Pancreas (tissue), 10 donors: Measurements from ENCODE around the gene C12orf76. TPM values are rescaled to one million over a fixed set of nuclear protein-coding genes. Genes with fewer than 3 reads are reported as not detected.

ENCODE experiments used
- ATAC-seq, 4 donors: fragments of 200-7000 bp; cut with Tn5 transposase; one replicate each; pipeline versions ENCODE4 v1.8.0 to v1.9.1; 2020; ENCODE audit warnings: mild to moderate bottlenecking in 4 of 4, moderate library complexity in 4 of 4
- DNase-seq, 6 donors: peaks; one replicate each; pipeline ENCODE4 v3.0.0-alpha.2; 2020
- FAIRE-seq: peaks from 2 replicates; lab custom pipeline; 2012; peaks lifted over from hg19 to GRCh38; lab: Jason Lieb, UNC
- H3K27ac ChIP-seq, 4 donors: fragments of 200-600 bp; sonication (generic); 1 replicate in 3 of 4; 2 replicates in 1 of 4; pipeline versions ENCODE4 v1.5.0 to v1.8.0; 2020
- H3K27me3 ChIP-seq, 4 donors: fragments of 200-600 bp; one replicate each; pipeline ENCODE4 v1.8.0; 2021
- H3K36me3 ChIP-seq, 3 donors: fragments of 200-600 bp; sonication (generic) in 1 of 3; one replicate each; pipeline versions ENCODE4 v1.5.0 to v1.8.0; 2020 to 2021
- H3K4me1 ChIP-seq, 3 donors: fragments of 200-600 bp; one replicate each; pipeline ENCODE4 v1.8.0; 2021
- H3K4me3 ChIP-seq, 4 donors: fragments of 200-600 bp; sonication (generic) in 2 of 4; one replicate each; pipeline versions ENCODE4 v1.5.0 to v1.8.0; 2020 to 2021
- H3K9me3 ChIP-seq, 4 donors: fragments of 200-600 bp; one replicate each; pipeline ENCODE4 v1.8.0; 2021
- CTCF ChIP-seq, 4 donors: fragments of 200-600 bp; sonication (generic) in 3 of 4; IDR thresholded peaks; one replicate each; pipeline versions ENCODE4 v1.5.0 to v1.8.0; 2021; ENCODE audit warnings: antibody characterized with exemption in 4 of 4
- WGBS, 2 donors: extraction: QIAGEN DNeasy Blood & Tissue Kit; methylation state at CpG; one replicate each; pipeline ENCODE4 v1.1.7; 2013; 5-methylcytosine and 5-hydroxymethylcytosine counted together
- intact Hi-C, 3 donors: fragments of 100-400 bp; cut with DNase I; formaldehyde crosslinking; loops; one replicate each; pipeline versions ENCODE4 v1.11.1 to v1.14.2; 2022
- polyA plus RNA-seq, 2 donors: library from polyadenylated mRNA; stranded (reverse); fragments of 200-250 nt; gene quantifications; one replicate each; pipeline ENCODE4 v1.2.3, GENCODE V29; 2013
- total RNA-seq, 6 donors: library from RNA; stranded (reverse); fragmentation: NEBNext Ultra II Directional in 4 of 6; extraction: Animal tissue kit (Norgen Biotek cat#: 25700) in 4 of 6; gene quantifications; one replicate each; pipeline versions ENCODE4 v1.2.1 to v1.2.4, GENCODE V29; 2021 to 2023
- donor health status: healthy with polysubstance abuse.
- donor health status: DM: no; HTN: no; CAD: no; lungs with moderate emphysema.
- donor health status: DM: no; HTN: no; CAD: no.
- donor health status: control.
- donor health status: control.
- donor health status: Bipolar disorder and iron deficiency.
- donor health status: DM: yes; HTN: yes; CAD: no.
- donor health status: DM: no; HTN: no; CAD: no.
- donor health status: DM: no; HTN: no; CAD: no.
- donor health status: DM: yes; HTN: yes; CAD: no.

C12orf76 gene
- total and polyA plus RNA-seq, 8 donors = 4.3 to 17.0 (median 6.1) TPM

GRCh38 chr12:110005319-110005973, 42.9 kb downstream of the C12orf76 start:
- no peak overlapping the region for H3K4me3 ChIP-seq
- TF ChIP-seq CTCF (IDR thresholded peaks at IDR 0.05) = no peak
- 91 to 93% methylated on average over 7 of the region's 7 CpGs for WGBS, 2 donors
- H3K9me3 ChIP-seq = no peaks in the 10 kb centered on the region
- no peaks in the 10 kb centered on the region for H3K27me3 ChIP-seq
- H3K36me3 ChIP-seq = no peaks in the 10 kb centered on the region
- no peak for FAIRE-seq
- intact Hi-C loops = no loop called here
- DNase-seq = no peak
- peaks cover 0 to 27% (median 0%) of the 10 kb centered on the region in 3 donors for H3K4me1 ChIP-seq
- no peak for ATAC-seq
- H3K27ac ChIP-seq = no peak overlapping the region

- TF ChIP-seq CTCF (IDR thresholded peaks at IDR 0.05) = no peak
- FAIRE-seq = no peak
These were observed 43.7 kb downstream of the C12orf76 start for GRCh38 chr12:110004598-110004997.

GRCh38 chr12:110002676-110003515, 45.4 kb downstream of the C12orf76 start:
- 66% methylated on average over 8 of the region's 8 CpGs for WGBS, 2 donors
- Histone ChIP-seq H3K36me3 (no peaks in the 10 kb centered on the region), H3K4me1 (peaks cover 0 to 33% (median 2%) of the 10 kb centered on the region in 3 donors), H3K9me3 (no peaks in the 10 kb centered on the region), H3K27me3 (no peaks in the 10 kb centered on the region), H3K27ac (peak overlapping the region in 2 of 4 donors; percentile 76 to 78), H3K4me3 (no peak overlapping the region)
- DNase-seq (no peak), FAIRE-seq (no peak), ATAC-seq (peak in 2 of 4 donors; percentile 2 to 9)
- no peak for TF ChIP-seq CTCF (IDR thresholded peaks at IDR 0.05)
- intact Hi-C loops = no loop called here

More at GRCh38 chr12:110004598-110004997, 43.7 kb downstream of the C12orf76 start:
- intact Hi-C loops = no loop called here
- no peak for DNase-seq
- no peak for ATAC-seq
- Histone ChIP-seq H3K27me3 (no peaks in the 10 kb centered on the region), H3K4me3 (no peak overlapping the region), H3K36me3 (no peaks in the 10 kb centered on the region), H3K9me3 (no peaks in the 10 kb centered on the region), H3K4me1 (peaks cover 0 to 30% (median 0%) of the 10 kb centered on the region in 3 donors), H3K27ac (no peak overlapping the region)
- WGBS, 2 donors = 72 to 80% methylated on average over 4 of the region's 4 CpGs

- Histone ChIP-seq H3K27me3 (no peaks in the 10 kb centered on the region), H3K36me3 (no peaks in the 10 kb centered on the region), H3K4me3 (no peak overlapping the region), H3K4me1 (peaks cover 0 to 34% (median 2%) of the 10 kb centered on the region in 3 donors), H3K27ac (peak overlapping the region in 2 of 4 donors; percentile 76 to 78), H3K9me3 (no peaks in the 10 kb centered on the region)
- intact Hi-C loops = no loop called here
- TF ChIP-seq CTCF (IDR thresholded peaks at IDR 0.05) = no peak
- 89 to 92% methylated on average over 4 of the region's 4 CpGs for WGBS, 2 donors
- ATAC-seq (no peak), DNase-seq (no peak), FAIRE-seq (no peak)
These were observed 46.7 kb downstream of the C12orf76 start for GRCh38 chr12:110001596-110001995.
